Skeletal muscle tissue (tissue), 4 donors: ENCODE results near the gene SLC19A1. TPM values are rescaled to one million over a fixed set of nuclear protein-coding genes. Genes with fewer than 3 reads are reported as not detected.

Source experiments
- H3K27ac ChIP-seq: one replicate; pipeline ENCODE4 v1.7.0; 2013; ENCODE audit warnings: mild to moderate bottlenecking, low read depth, low read length, inconsistent platforms
- H3K27me3 ChIP-seq, 3 donors: one replicate each; pipeline ENCODE4 v1.7.0; 2013; ENCODE audit warnings: low read length in 3 of 3; ENCODE audit not compliant: control insufficient read depth in 3 of 3, insufficient read depth in 3 of 3
- H3K36me3 ChIP-seq, 3 donors: one replicate each; pipeline ENCODE4 v1.7.0; 2013; ENCODE audit warnings: low read length in 3 of 3; ENCODE audit not compliant: control insufficient read depth in 3 of 3, insufficient read depth in 3 of 3
- H3K4me1 ChIP-seq, 3 donors: one replicate each; pipeline ENCODE4 v1.7.0; 2013; ENCODE audit warnings: low read length in 3 of 3, mild to moderate bottlenecking in 3 of 3; ENCODE audit not compliant: control insufficient read depth in 3 of 3, insufficient read depth in 3 of 3
- H3K4me3 ChIP-seq, 3 donors: one replicate each; pipeline ENCODE4 v1.7.0; 2013; ENCODE audit warnings: low read length in 3 of 3
- H3K9ac ChIP-seq, 3 donors: one replicate each; pipeline ENCODE4 v1.7.0; 2013; ENCODE audit warnings: low read length in 3 of 3, mild to moderate bottlenecking in 3 of 3, moderate library complexity in 2 of 3, low read depth in 1 of 3
- H3K9me3 ChIP-seq, 3 donors: one replicate each; pipeline ENCODE4 v1.7.0; 2013; ENCODE audit warnings: low read length in 3 of 3; ENCODE audit not compliant: control insufficient read depth in 3 of 3
- total RNA-seq: library from RNA; depleted of rRNA; stranded (reverse); fragments of >200 nt; gene quantifications from one replicate; pipeline ENCODE4 v1.2.3, GENCODE V29; 2014
- donor health status: Osteomylitis.

The SLC19A1 gene
- total RNA-seq, 1 donor from 2014 or later: 4.7 TPM

- no peaks in the 10 kb centered on the region for H3K9me3 ChIP-seq
- peaks cover 6 to 11% (median 8%) of the 10 kb centered on the region in 3 donors for H3K36me3 ChIP-seq
- H3K27me3 ChIP-seq: peaks cover 0 to 2% (median 0%) of the 10 kb centered on the region in 3 donors
- H3K4me1 ChIP-seq: no peaks in the 10 kb centered on the region
- H3K27ac ChIP-seq: no peak overlapping the region
- no peak overlapping the region for H3K9ac ChIP-seq
- H3K4me3 ChIP-seq: no peak overlapping the region
Measured at GRCh38 chr21:45485686-45486442, 56.4 kb downstream of the SLC19A1 start.

GRCh38 chr21:45484318-45484717, 57.9 kb downstream of the SLC19A1 start:
- no peak overlapping the region for H3K9ac ChIP-seq
- H3K36me3 ChIP-seq: peaks cover 7 to 12% (median 10%) of the 10 kb centered on the region in 3 donors
- H3K4me3 ChIP-seq: no peak overlapping the region
- H3K9me3 ChIP-seq: no peaks in the 10 kb centered on the region
- no peaks in the 10 kb centered on the region for H3K4me1 ChIP-seq
- peaks cover 0 to 2% (median 0%) of the 10 kb centered on the region in 3 donors for H3K27me3 ChIP-seq
- no peak overlapping the region for H3K27ac ChIP-seq

- H3K9me3 ChIP-seq: no peaks in the 10 kb centered on the region
- H3K27ac ChIP-seq: no peak overlapping the region
- H3K36me3 ChIP-seq: peaks cover 11 to 17% (median 13%) of the 10 kb centered on the region in 3 donors
- H3K4me1 ChIP-seq: peaks cover 0 to under 1% (median 0%) of the 10 kb centered on the region in 3 donors
- H3K4me3 ChIP-seq: no peak overlapping the region
- peaks cover 0 to 2% (median 2%) of the 10 kb centered on the region in 3 donors for H3K27me3 ChIP-seq
- H3K9ac ChIP-seq: no peak overlapping the region
Measured at GRCh38 chr21:45482899-45483821, 59.1 kb downstream of the SLC19A1 start.

- peaks cover 11 to 17% (median 13%) of the 10 kb centered on the region in 3 donors for H3K36me3 ChIP-seq
- H3K4me1 ChIP-seq: peaks cover 0 to 7% (median 4%) of the 10 kb centered on the region in 3 donors
- H3K4me3 ChIP-seq: no peak overlapping the region
- peaks cover 0 to 2% (median 0%) of the 10 kb centered on the region in 3 donors for H3K27me3 ChIP-seq
- H3K27ac ChIP-seq: no peak overlapping the region
- H3K9ac ChIP-seq: no peak overlapping the region
- H3K9me3 ChIP-seq: no peaks in the 10 kb centered on the region
Measured at GRCh38 chr21:45481977-45482898, 60.0 kb downstream of the SLC19A1 start.

- Histone ChIP-seq H3K4me1 (peaks cover 0 to 7% (median 4%) of the 10 kb centered on the region in 3 donors), H3K9me3 (no peaks in the 10 kb centered on the region), H3K4me3 (no peak overlapping the region), H3K9ac (no peak overlapping the region), H3K27ac (no peak overlapping the region), H3K27me3 (peaks cover 0 to 2% (median 2%) of the 10 kb centered on the region in 3 donors), H3K36me3 (peaks cover 12 to 17% (median 13%) of the 10 kb centered on the region in 3 donors)
Measured at GRCh38 chr21:45481566-45481965, 60.7 kb downstream of the SLC19A1 start.

- H3K9ac ChIP-seq: no peak overlapping the region
- no peak overlapping the region for H3K4me3 ChIP-seq
- peaks cover 0 to 6% (median 2%) of the 10 kb centered on the region in 3 donors for H3K27me3 ChIP-seq
- peaks cover 0 to 7% (median 4%) of the 10 kb centered on the region in 3 donors for H3K4me1 ChIP-seq
- H3K9me3 ChIP-seq: no peaks in the 10 kb centered on the region
- H3K36me3 ChIP-seq: peaks cover 13 to 17% (median 15%) of the 10 kb centered on the region in 3 donors
- no peak overlapping the region for H3K27ac ChIP-seq
Measured at GRCh38 chr21:45480701-45481500, 61.3 kb downstream of the SLC19A1 start.

- Histone ChIP-seq H3K36me3 (peaks cover 13 to 15% (median 14%) of the 10 kb centered on the region in 3 donors), H3K27me3 (peaks cover 0 to 6% (median 2%) of the 10 kb centered on the region in 3 donors), H3K4me1 (peaks cover 0 to 7% (median 4%) of the 10 kb centered on the region in 3 donors), H3K4me3 (no peak overlapping the region), H3K9ac (no peak overlapping the region), H3K9me3 (no peaks in the 10 kb centered on the region), H3K27ac (no peak overlapping the region)
Measured at GRCh38 chr21:45479691-45480675, 62.3 kb downstream of the SLC19A1 start.
